ENCODE results near the gene CIAO1.

GRCh38 chr2:96318723-96319122 lies 52.7 kb downstream of the CIAO1 start:
- TF ChIP-seq CTCF (IDR thresholded peaks at IDR 0.05) (no peak), POLR2A (IDR thresholded peaks at IDR 0.05) (no peak)

Data from adrenal gland (tissue), 5 donors.